SU-DHL-6 (cell line): ENCODE results near the gene ZPBP2.

Experiments
- H2AFZ ChIP-seq: fragments of 200-600 bp; sonication (generic); 2 replicates; pipeline ENCODE4 v1.6.1; 2014; ENCODE audit warnings: low read depth, mild to moderate bottlenecking, moderate library complexity, mixed read lengths, antibody characterized with exemption, low read length; ENCODE audit not compliant: severe bottlenecking
- H3F3A ChIP-seq: fragments of 200-600 bp; shearing (Covaris generic); 2 replicates; pipeline ENCODE4 v1.6.0; 2016; ENCODE audit warnings: antibody characterized with exemption, mild to moderate bottlenecking; ENCODE audit not compliant: insufficient read depth
- H3K27ac ChIP-seq: fragments of 200-600 bp; sonication (generic); 2 replicates; pipeline ENCODE4 v1.5.1; 2016; ENCODE audit warnings: low read depth, mild to moderate bottlenecking, low read length, moderate library complexity, mixed read lengths
- H3K27me3 ChIP-seq: fragments of 200-600 bp; sonication (generic), shearing (Covaris generic); 2 replicates; pipeline ENCODE4 v1.6.0; 2014; ENCODE audit warnings: mild to moderate bottlenecking, low read length
- H3K36me3 ChIP-seq: fragments of 200-600 bp; sonication (generic); 2 replicates; pipeline ENCODE4 v1.6.1; 2014; ENCODE audit warnings: mild to moderate bottlenecking, low read length, mixed read lengths
- H3K4me2 ChIP-seq: fragments of 300-600, 200-600 bp; shearing (Covaris generic), sonication (generic); 2 replicates; pipeline ENCODE4 v1.6.0; 2014; ENCODE audit warnings: low read length, low read depth, mild to moderate bottlenecking; ENCODE audit not compliant: poor library complexity, severe bottlenecking
- H3K4me3 ChIP-seq: fragments of 200-600 bp; sonication (generic); 2 replicates; pipeline ENCODE4 v1.5.1; 2014; ENCODE audit warnings: antibody characterized with exemption, low read length, mild to moderate bottlenecking, mixed read lengths; ENCODE audit not compliant: insufficient read depth, poor library complexity, severe bottlenecking
- H3K79me2 ChIP-seq: fragments of 200-600 bp; sonication (generic); 2 replicates; pipeline ENCODE4 v1.6.1; 2014; ENCODE audit warnings: mild to moderate bottlenecking, low read length, moderate library complexity; ENCODE audit not compliant: insufficient read depth
- H3K9ac ChIP-seq: fragments of 200-600 bp; sonication (generic); 2 replicates; pipeline ENCODE4 v1.7.0; 2014; ENCODE audit warnings: mild to moderate bottlenecking, low read length
- H3K9me2 ChIP-seq: fragments of 200-600 bp; sonication (generic); replicated peaks from 2 replicates; pipeline ENCODE4 v1.6.1; 2014; ENCODE audit warnings: low read length; ENCODE audit not compliant: insufficient read depth
- H3K9me3 ChIP-seq: fragments of 200-600 bp; sonication (generic); 2 replicates; pipeline ENCODE4 v1.6.1; 2014; ENCODE audit warnings: low read length, mixed read lengths; ENCODE audit not compliant: insufficient read depth
- H4K20me1 ChIP-seq: fragments of 200-600 bp; sonication (generic); 2 replicates; pipeline ENCODE4 v1.6.1; 2014; ENCODE audit warnings: low read depth, mild to moderate bottlenecking, antibody characterized with exemption, low read length, moderate library complexity, mixed read lengths
- CTCF ChIP-seq: fragments of 200-600 bp; sonication (generic); IDR thresholded peaks from one replicate; pipeline ENCODE4 v1.5.1; 2017; ENCODE audit warnings: antibody characterized with exemption, mild to moderate bottlenecking, low read length, moderate library complexity; ENCODE audit not compliant: insufficient read depth, poor library complexity, severe bottlenecking
- EZH2phosphoT487 ChIP-seq: fragments of 200-600 bp; sonication (generic), shearing (Covaris generic); conservative IDR thresholded peaks from 2 replicates; pipeline ENCODE4 v1.6.1; 2018; ENCODE audit warnings: mild to moderate bottlenecking, antibody characterized with exemption, low read length, moderate library complexity, mixed read lengths

Gene ZPBP2

GRCh38 chr17:39820987-39821386 is 47.0 kb upstream of the ZPBP2 start:
- Histone ChIP-seq H3K9ac (peak overlapping the region; percentile 16; the same call in 1 of the 2 replicates), H3K9me3 (peaks cover 23% of the 10 kb centered on the region; the same call in 1 of the 2 replicates), H3K79me2 (peaks cover 46% of the 10 kb centered on the region), H3K36me3 (peaks cover 58% of the 10 kb centered on the region), H4K20me1 (no peaks in the 10 kb centered on the region), H3K9me2 (no peaks in the 10 kb centered on the region), H3K4me3 (no peak overlapping the region), H3K4me2 (no peak overlapping the region), H3F3A (peaks cover 45% of the 10 kb centered on the region), H2AFZ (no peak overlapping the region), H3K27me3 (no peaks in the 10 kb centered on the region), H3K27ac (peak overlapping the region; percentile 82)
- TF ChIP-seq EZH2phosphoT487 = no peak
- TF ChIP-seq CTCF = no peak

DNA sequence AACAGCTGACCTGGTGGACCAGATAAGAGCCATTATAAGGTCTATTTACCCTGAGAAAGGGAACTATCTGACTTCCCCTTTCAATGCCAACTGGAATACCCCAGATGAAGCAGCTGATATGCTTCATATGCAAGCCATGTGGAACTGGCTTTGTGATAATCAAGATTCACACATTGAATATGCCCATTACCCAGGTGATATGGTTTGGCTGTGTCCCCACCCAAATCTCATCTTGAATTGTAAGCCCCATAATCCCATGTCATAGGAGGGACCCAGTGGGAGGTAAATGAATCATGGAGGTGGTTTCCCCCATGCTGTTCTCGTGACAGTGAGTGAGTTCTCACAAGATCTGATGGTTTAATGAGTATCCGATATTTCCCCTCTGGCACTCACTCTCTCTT is 46.0 kb upstream of the ZPBP2 start:
- peak overlapping the region; percentile 82; the same call in 1 of the 2 replicates for H3K27ac ChIP-seq
- peaks cover 61% of the 10 kb centered on the region for H3K36me3 ChIP-seq

GRCh38 chr17:39823407-39824054 is 44.5 kb upstream of the ZPBP2 start:
- Histone ChIP-seq H2AFZ (no peak overlapping the region), H3K9ac (no peak overlapping the region), H4K20me1 (no peaks in the 10 kb centered on the region), H3K79me2 (peaks cover 25% of the 10 kb centered on the region), H3K4me2 (no peak overlapping the region), H3K27ac (no peak overlapping the region), H3K9me2 (no peaks in the 10 kb centered on the region), H3F3A (peaks cover 29% of the 10 kb centered on the region), H3K4me3 (no peak overlapping the region), H3K9me3 (peaks cover 32% of the 10 kb centered on the region; the same call in 1 of the 2 replicates), H3K36me3 (peaks cover 70% of the 10 kb centered on the region), H3K27me3 (no peaks in the 10 kb centered on the region)
- TF ChIP-seq CTCF (no peak), EZH2phosphoT487 (no peak)

More for the DNA sequence above, 46.0 kb upstream of the ZPBP2 start:
- TF ChIP-seq EZH2phosphoT487 (no peak), CTCF (no peak)
- Histone ChIP-seq H3K4me3 (no peak overlapping the region), H3K4me2 (no peak overlapping the region), H3K79me2 (peaks cover 37% of the 10 kb centered on the region), H4K20me1 (no peaks in the 10 kb centered on the region), H3K9ac (no peak overlapping the region), H3F3A (peaks cover 42% of the 10 kb centered on the region), H3K9me2 (no peaks in the 10 kb centered on the region), H3K9me3 (peaks cover 32% of the 10 kb centered on the region; the same call in 1 of the 2 replicates), H2AFZ (no peak overlapping the region), H3K27me3 (no peaks in the 10 kb centered on the region)
